Amygdala (tissue), 56 donors: ENCODE measurements around the gene ALOX12B.
"Not testable (repeated sequence)": the region's sequence is repeated elsewhere in the genome, so short reads cannot be mapped to it uniquely, and the experiment has no call there.

ENCODE experiments used
- DNase-seq, 56 donors: peaks; one replicate each; lab custom pipeline; 2025; lab: John Stamatoyannopoulos, UW

Gene ALOX12B

DNA sequence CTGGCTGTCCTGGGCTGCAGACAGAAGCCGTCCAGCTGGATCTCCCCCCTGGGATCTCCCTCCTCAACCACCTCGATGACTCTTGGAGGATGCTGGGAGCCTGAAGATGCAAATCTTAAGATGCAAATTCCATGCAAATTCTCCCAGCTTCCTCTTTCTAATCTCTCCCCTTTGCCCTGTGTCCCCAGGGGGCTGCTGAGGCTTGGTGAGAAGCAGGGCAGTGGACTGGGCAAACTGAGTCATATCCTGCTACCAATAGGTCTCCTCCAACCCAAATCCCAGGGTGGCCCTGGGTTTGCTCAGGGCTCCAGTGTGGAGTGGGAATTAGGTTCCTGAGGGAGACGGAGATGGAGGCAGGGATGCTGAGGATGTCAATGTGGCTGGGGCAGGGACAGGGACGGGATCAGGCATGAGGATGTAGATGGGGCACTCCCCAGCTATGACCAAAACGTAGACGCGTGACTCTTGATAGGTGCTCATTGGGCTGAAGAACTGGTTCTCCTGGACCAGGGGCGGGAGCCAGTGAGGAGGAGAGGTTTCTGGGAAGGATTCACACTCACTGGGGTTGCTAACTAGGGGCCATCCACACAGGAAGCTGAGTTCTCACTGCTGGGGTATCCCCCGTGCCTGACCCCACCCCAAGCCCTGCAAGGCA, 3.6 kb upstream of the ALOX12B start:
- DNase-seq = no peak

GRCh38 chr17:8089728-8090127, 2.2 kb upstream of the ALOX12B start:
- no peak for DNase-seq

GRCh38 chr17:8087952-8088230, 375 bp upstream of the ALOX12B start:
- no peak for DNase-seq

GRCh38 chr17:8084250-8084649, 3.3 kb downstream of the ALOX12B start:
- no peak for DNase-seq

GRCh38 chr17:8082292-8082691, 5.2 kb downstream of the ALOX12B start:
- DNase-seq = no peak

DNA sequence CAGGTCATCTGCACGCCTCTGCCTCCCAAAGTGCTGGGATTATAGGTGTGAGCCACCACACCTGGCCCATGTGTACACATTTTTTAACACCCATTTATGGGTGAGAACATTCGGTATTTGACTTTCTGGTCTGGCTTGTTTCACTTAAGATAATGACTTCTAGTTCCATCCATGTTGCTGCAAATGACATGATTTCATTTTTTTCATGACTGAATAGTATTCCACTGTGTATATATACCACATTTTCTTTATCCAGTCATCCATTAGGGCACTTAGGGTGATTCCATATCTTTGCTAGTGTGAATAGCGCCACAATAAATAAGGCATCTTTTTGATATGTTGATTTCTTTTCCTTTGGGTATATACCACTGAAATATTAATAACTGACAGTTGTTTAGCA, 5.6 kb downstream of the ALOX12B start:
- no peak for DNase-seq

DNA sequence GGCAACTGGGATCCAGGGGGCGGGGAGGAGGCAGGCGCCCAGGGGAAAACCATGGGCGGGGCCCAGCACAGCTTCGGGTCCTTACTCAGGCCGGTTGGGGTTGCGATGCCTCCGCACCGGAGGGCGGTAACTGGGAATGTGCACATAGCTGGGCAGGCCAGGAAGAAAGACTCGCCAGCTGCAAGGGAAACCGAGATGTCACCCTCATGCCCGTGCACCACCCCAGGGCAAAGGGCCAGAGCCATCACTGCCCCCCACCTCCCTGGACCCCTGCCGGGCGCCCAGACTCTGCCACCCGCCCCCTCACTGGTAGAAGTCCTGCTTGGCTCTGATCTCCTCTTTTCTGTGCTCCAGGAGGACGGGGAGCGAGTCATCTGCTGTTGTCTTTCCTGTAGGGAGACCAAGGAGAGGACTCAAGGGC, 6.7 kb downstream of the ALOX12B start:
- DNase-seq = no peak

DNA sequence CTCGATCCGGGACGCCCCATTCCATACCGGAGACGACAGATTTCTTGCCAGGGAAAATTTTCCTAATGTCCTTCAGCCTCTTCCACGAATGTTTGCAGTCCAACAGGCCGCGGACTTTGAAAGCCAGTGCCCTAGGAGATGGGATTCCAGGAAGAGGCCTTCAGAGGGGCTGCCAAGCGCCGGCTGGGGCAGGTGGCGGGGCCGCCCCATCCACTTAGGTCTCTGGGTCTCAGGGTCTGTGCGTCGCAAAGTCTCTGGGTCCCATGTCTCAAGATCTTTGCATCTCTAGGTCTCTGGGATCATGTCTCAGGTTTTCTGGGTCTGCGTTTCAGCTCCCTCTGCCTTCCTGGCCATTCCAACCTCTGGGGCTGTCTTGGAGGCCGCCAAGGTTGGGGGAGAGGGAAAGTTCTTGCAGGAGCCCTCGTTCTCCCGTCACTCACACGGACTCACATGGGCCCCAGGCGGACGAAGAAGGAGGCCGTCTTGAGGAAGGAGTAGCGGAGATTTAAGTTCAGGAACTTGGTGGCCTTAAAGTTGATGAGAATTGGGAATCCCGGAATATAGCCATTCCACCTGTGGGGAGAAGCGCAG, 7.2 kb downstream of the ALOX12B start:
- no peak for DNase-seq

DNA sequence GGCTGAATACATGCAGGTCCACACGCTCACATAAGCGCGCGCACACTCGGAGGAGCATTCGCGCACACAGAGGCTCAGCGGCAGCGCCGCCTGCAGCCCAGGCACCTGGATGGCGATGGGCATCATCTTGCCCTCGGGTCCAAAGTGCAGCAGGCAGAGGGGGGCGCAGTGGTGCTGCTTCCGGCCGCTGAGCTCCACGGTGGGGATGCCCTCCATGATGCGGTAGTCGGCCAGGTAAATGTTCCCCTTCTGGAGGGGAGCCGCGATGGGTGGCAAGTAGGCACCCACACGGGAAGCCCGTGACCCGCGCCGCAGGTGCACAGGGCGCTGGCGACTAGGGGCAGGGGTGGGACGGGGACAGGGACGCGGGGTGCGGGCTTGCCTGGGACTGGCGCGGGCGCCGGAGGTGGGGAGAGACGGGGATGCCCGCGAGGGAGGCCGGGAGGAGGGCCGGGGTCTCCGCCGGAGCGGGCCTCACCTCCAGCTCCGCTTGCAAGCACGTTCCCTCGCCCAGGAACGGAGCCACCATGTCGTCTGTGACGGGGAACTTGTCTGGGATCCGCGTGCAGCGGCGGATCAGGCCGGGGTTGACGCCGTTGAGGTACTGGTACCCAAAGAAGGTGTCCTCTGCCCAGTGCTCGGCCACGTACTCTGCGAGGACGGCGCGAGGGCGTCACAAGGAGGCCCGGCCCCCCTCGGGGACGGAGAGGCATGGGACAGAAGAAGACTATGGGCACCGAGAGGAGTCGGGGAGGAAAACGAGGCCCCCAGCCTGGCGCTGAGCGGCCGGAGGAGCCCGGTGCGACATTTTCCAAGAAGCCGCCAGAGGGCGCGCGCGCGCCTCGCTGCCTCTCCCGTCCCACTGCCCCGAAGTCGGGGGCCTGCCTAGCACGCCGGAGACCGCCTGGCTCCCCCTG, 8.0 kb downstream of the ALOX12B start:
- peak in 35 of 56 donors; percentile 17 to 79 (median 49) for DNase-seq

DNA sequence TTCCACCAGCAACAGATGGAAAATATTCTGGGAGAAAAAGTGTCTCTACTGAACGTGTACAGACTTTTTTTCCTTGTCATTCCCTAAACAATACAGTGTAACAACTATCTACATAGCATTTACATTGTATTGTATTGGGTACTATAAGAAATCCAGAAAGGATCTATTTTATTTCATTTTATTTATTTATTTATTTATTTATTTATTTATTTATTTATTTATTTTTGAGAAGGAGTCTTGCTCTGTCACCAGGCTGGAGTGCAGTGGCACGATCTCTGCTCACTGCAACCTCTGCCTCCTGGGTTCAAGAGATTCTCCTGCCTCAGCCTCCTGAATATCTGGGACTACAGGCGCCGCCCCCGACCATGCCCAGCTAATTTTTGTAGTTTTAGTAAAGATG, 9.6 kb downstream of the ALOX12B start:
- not testable (repeated sequence) for DNase-seq

DNA sequence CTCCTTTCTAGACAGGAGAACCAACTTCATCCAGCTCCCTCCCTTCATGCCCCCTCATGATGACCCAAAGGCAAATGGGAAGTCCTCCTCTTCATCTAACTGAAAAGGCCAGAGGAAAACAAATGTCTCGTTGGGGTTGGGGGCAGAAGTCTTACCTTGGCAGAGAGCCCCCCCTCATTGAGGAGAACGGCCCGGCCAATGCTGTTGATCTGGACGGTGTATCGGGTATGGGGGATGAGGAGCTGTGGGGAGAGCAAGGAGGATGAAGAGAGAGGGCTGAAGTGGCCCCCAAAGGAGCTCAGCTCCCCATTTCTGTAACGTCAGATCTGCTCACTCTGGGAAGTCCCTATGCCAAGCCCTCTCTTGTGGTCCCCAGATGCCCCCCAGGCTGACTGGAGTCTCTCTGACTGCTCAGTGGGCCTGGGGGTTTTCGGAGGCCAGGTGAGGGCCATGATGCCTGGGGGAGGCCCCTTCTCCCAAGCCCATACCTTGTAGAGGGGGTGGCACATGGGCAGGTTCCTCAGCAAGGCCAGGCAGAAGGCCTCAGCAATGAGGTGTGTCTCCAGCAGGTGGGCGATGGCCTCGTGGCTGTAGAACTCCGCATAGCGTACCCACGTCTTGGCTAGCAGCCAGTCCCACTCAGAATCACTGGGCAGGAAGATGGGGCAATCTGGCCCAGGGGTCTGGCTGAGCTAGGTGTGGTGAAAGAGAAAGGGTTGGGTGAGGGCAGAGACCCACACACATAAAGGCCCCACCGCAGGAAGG, 10.8 kb downstream of the ALOX12B start:
- DNase-seq = no peak

GRCh38 chr17:8075574-8076342, 11.8 kb downstream of the ALOX12B start:
- DNase-seq = no peak

GRCh38 chr17:8075081-8075480, 12.4 kb downstream of the ALOX12B start:
- DNase-seq = no peak

- no peak for DNase-seq
Measured at GRCh38 chr17:8074554-8074953, 13.0 kb downstream of the ALOX12B start.

GRCh38 chr17:8073627-8074484, 13.7 kb downstream of the ALOX12B start:
- DNase-seq = peak in 19 of 56 donors; percentile 2 to 67 (median 29)

DNA sequence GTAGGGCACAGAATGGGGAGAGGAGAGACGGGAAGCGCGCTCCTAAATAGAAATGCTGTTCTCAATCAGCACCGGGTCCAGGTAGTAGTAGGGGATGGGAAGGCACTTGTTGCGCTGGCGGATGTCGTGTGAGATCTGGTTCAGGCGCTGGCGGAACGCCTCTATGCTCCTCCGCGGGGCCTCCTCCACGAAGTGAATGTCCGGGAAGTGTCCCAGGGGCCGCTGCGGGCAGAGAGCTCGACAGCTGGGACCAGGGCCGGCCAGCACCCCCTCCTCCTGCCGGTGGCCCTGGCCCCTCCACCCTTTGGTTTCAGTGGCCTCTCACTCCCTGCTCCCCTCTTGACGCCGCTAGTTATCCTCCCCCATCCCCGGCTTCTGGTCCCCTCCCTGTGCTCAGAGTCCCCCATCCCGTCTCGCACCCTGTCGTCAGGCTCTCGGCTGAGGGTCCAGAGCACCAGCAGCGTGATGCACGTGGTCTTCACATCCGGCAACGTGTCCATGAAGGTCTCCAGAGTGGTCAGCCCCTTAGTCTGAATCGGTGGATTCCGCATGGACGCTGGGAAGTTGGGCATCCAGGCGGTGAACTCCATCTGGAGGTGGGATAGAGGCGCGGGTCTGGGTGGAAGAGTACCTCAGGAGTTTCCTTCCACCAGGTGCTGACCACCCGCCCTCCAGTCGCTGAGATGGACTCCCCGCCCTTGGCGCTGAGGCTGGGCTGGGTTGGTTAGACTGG, 14.6 kb downstream of the ALOX12B start:
- no peak for DNase-seq

- no peak for DNase-seq
Measured at GRCh38 chr17:8072341-8072728, 15.2 kb downstream of the ALOX12B start.

DNA sequence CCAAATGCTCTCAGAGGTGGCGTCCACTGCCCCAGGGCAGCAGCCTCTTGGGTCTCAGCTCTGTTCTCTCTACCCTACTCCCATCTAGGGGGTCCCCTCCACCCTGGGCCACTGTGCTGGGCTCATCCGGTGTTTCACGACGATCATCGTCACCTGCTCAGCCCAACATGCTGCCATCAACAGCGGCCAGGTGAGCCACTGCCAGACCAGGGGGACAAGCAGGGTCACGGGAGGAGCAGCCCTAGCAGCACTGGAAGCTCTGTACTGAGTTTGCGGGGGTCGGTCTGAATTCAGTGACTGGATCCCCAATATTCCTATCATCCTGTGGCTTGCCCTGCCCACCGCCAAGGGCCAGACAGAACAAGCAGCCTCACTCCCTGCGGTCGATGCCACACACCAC, 16.0 kb downstream of the ALOX12B start:
- DNase-seq = no peak

- no peak for DNase-seq
Measured at GRCh38 chr17:8069587-8069860, 18.0 kb downstream of the ALOX12B start.
